Upper lobe of left lung (tissue), 4 donors: ENCODE data around the gene PTPRD.

Source experiments
- EP300 ChIP-seq, 4 donors: sonication (generic); formaldehyde crosslinking; IDR thresholded peaks; one replicate each; pipeline ENCODE4 v1.5.1; 2017; ENCODE audit warnings: antibody characterized with exemption in 4 of 4, control low read depth in 2 of 4
- POLR2A ChIP-seq, 4 donors: fragments of 450-650 bp; IDR thresholded peaks; one replicate each; pipeline ENCODE4 v1.5.1; 2016 to 2017; ENCODE audit warnings: antibody characterized with exemption in 4 of 4, mild to moderate bottlenecking in 2 of 4

- no peak for TF ChIP-seq POLR2A (IDR thresholded peaks at IDR 0.05)
- TF ChIP-seq EP300 (IDR thresholded peaks at IDR 0.05), result no peak
Observed at GRCh38 chr9:8643464-8643863, 1969.3 kb downstream of the PTPRD start.
